ENCODE data around the gene CRISP2. TPM values are rescaled to one million over a fixed set of nuclear protein-coding genes. Genes with fewer than 3 reads are reported as not detected.

The CRISP2 gene
- total RNA-seq, 1 experiment from 2014 or later = not detected

GRCh38 chr6:49646130-49646824 lies 67.1 kb downstream of the CRISP2 start:
- intact Hi-C loops (cut with micrococcal nuclease) = no loop called here
- Mint-ChIP-seq H3K4me1 (ENCODE audit: insufficient read depth, unreplicated experiment) (no peaks in the 10 kb centered on the region), H3K4me3 (ENCODE audit: unreplicated experiment) (no peak overlapping the region), H3K36me3 (ENCODE audit: insufficient read depth, unreplicated experiment) (no peaks in the 10 kb centered on the region), H3K27ac (ENCODE audit: low read depth, unreplicated experiment) (no peak overlapping the region), H3K27me3 (ENCODE audit: insufficient read depth, unreplicated experiment) (peaks cover 81% of the 10 kb centered on the region), H3K9me3 (ENCODE audit: unreplicated experiment) (no peaks in the 10 kb centered on the region)
- DNase-seq (ENCODE audit: unreplicated experiment) = no peak
- CTCF ChIA-PET = interaction anchor here (0.5 kb wide), 1 partner anchor 1857 kb away, joined by 4 read pairs; no protein-coding TSS in a partner anchor
- POLR2A ChIA-PET = no interaction called here
- no TSS peak for BruUV-seq (replicated peaks)
- TF ChIP-seq, protein P1, sequence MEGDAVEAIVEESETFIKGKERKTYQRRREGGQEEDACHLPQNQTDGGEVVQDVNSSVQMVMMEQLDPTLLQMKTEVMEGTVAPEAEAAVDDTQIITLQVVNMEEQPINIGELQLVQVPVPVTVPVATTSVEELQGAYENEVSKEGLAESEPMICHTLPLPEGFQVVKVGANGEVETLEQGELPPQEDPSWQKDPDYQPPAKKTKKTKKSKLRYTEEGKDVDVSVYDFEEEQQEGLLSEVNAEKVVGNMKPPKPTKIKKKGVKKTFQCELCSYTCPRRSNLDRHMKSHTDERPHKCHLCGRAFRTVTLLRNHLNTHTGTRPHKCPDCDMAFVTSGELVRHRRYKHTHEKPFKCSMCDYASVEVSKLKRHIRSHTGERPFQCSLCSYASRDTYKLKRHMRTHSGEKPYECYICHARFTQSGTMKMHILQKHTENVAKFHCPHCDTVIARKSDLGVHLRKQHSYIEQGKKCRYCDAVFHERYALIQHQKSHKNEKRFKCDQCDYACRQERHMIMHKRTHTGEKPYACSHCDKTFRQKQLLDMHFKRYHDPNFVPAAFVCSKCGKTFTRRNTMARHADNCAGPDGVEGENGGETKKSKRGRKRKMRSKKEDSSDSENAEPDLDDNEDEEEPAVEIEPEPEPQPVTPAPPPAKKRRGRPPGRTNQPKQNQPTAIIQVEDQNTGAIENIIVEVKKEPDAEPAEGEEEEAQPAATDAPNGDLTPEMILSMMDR (IDR thresholded peaks at IDR 0.05; ENCODE audit: unreplicated experiment) = no peak

DNA sequence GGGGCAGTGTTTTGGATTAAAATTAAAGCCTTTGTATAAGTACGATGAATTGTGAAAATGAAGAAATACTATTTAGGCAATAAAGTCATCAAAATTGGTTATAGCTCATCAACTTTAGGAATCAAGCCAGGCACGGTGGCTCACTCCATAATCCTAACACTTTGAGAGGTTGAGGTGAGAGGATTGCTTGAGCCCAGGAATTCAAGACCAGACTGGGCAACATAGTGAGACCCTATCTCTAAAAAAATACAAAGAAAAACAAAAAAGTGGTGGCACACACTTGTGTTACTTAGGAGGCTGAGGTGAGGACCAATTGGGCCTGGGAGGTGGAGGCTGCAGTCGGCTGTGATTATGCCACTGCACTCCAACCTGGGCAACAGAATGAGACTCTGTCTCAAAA lies 68.2 kb downstream of the CRISP2 start:
- TF ChIP-seq, protein P1 (IDR thresholded peaks at IDR 0.05; ENCODE audit: unreplicated experiment) = no peak
- ChIA-PET CTCF (no interaction called here), POLR2A (no interaction called here)
- BruUV-seq (replicated peaks) = no TSS peak
- Mint-ChIP-seq H3K4me3 (ENCODE audit: unreplicated experiment) (no peak overlapping the region), H3K4me1 (ENCODE audit: insufficient read depth, unreplicated experiment) (no peaks in the 10 kb centered on the region), H3K27me3 (ENCODE audit: insufficient read depth, unreplicated experiment) (peaks cover 69% of the 10 kb centered on the region), H3K27ac (ENCODE audit: low read depth, unreplicated experiment) (no peak overlapping the region), H3K9me3 (ENCODE audit: unreplicated experiment) (no peaks in the 10 kb centered on the region), H3K36me3 (ENCODE audit: insufficient read depth, unreplicated experiment) (no peaks in the 10 kb centered on the region)
- intact Hi-C loops (cut with micrococcal nuclease) = no loop called here
- no peak for DNase-seq (ENCODE audit: unreplicated experiment)

Other genes with a start within 250 kb of the CRISP2 start
- gene GLYATL3, start 213.6 kb downstream of the CRISP2 start, total RNA-seq (2022) = not detected in 2 replicates
- gene C6orf141, start 162.9 kb downstream of the CRISP2 start, total RNA-seq (2022) = 29.9 and 37.0 TPM in 2 replicates
- gene RHAG, start 76.7 kb downstream of the CRISP2 start, total RNA-seq (2022) = not detected in 2 replicates
- gene CRISP3, start 30.8 kb upstream of the CRISP2 start, total RNA-seq (2022) = not detected in 2 replicates
- not detected in 2 replicates for gene PGK2, start 73.7 kb upstream of the CRISP2 start, total RNA-seq (2022)
- gene CRISP1, start 153.0 kb upstream of the CRISP2 start, total RNA-seq (2022) = not detected in 2 replicates